A549 (cell line): ENCODE measurements around the gene MMP1. TPM values are rescaled to one million over a fixed set of nuclear protein-coding genes. Genes with fewer than 3 reads are reported as not detected.

ENCODE experiments used
- ATAC-seq, 2 experiments: fragments of 200-7000 bp in 1 of 2; fragments of >200 bp in 1 of 2; cut with Nextera tagmentation in 1 of 2; cut with Tn5 transposase in 1 of 2; 3 replicates each; pipeline versions ENCODE4 v1.8.0 to v1.9.1; 2018 to 2020; ENCODE audit warnings: mild to moderate bottlenecking in 1 of 2, moderate library complexity in 1 of 2
- CTCF ChIA-PET: fragments of 300-600 bp; sonication (Branson Sonifier 250); formaldehyde crosslinking; extraction: SDS; loops from one replicate; lab custom pipeline; 2021; ENCODE audit warnings: antibody characterized with exemption, inconsistent platforms; lab: Yijun Ruan, JAX
- POLR2A ChIA-PET: fragments of 350-600 bp; formaldehyde crosslinking; extraction: SDS; loops from one replicate; lab custom pipeline; 2021; ENCODE audit warnings: antibody characterized with exemption, inconsistent platforms; lab: Yijun Ruan, JAX
- DNase-seq, 2 experiments: peaks; one replicate each; pipeline versions ENCODE4 v3.0.0 to v3.0.0-alpha.2; 2011 to 2016; ENCODE audit warnings: low read depth in 1 of 2, low spot score in 1 of 2
- FAIRE-seq: peaks from 2 replicates; lab custom pipeline; 2011; peaks lifted over from hg19 to GRCh38; lab: Jason Lieb, UNC
- H3K27ac ChIP-seq, 2 experiments: fragments of >200 bp; sonication (Bioruptor Twin); formaldehyde crosslinking; 3 replicates each; pipeline ENCODE4 v1.5.1; 2016 to 2017
- H3K4me1 ChIP-seq: fragments of >200 bp; sonication (Bioruptor Twin); formaldehyde crosslinking; 3 replicates; pipeline ENCODE4 v1.6.1; 2016
- H3K4me2 ChIP-seq: fragments of >200 bp; sonication (Bioruptor Twin); formaldehyde crosslinking; 3 replicates; pipeline ENCODE4 v1.6.1; 2016
- H3K4me3 ChIP-seq: fragments of >200 bp; sonication (Bioruptor Twin); formaldehyde crosslinking; 3 replicates; pipeline ENCODE4 v1.5.1; 2016
- H3K9me3 ChIP-seq: fragments of >200 bp; sonication (Bioruptor Twin); formaldehyde crosslinking; 3 replicates; pipeline ENCODE4 v1.6.1; 2016
- CBX2 ChIP-seq: fragments of 200-600 bp; sonication (generic); IDR thresholded peaks from 2 replicates; pipeline ENCODE4 v1.6.1; 2016; ENCODE audit warnings: low read depth, mild to moderate bottlenecking, borderline replicate concordance
- CHD2 ChIP-seq: fragments of 150-350 bp; IDR thresholded peaks from 2 replicates; pipeline ENCODE4 v1.6.1; 2014; ENCODE audit warnings: low read length; ENCODE audit not compliant: partially characterized antibody
- FOSB ChIP-seq: fragments of 250-450 bp; sonication (Bioruptor Pico); IDR thresholded peaks from 2 replicates; pipeline ENCODE4 v1.5.0; 2020; ENCODE audit warnings: mild to moderate bottlenecking, moderate library complexity
- FOSL2 ChIP-seq, 2 experiments: fragments of 450-650 bp in 1 of 2; fragments of >200 bp in 1 of 2; sonication (Bioruptor Twin) in 1 of 2; formaldehyde crosslinking; IDR thresholded peaks; 2 replicates each; pipeline versions ENCODE4 v1.5.0 to v1.6.1; 2016 to 2020; ENCODE audit warnings: mild to moderate bottlenecking in 1 of 2, moderate library complexity in 1 of 2
- FOXS1 ChIP-seq: fragments of 250-450 bp; sonication (Bioruptor Pico); IDR thresholded peaks from 2 replicates; pipeline ENCODE4 v1.5.0; 2020; ENCODE audit warnings: mild to moderate bottlenecking, moderate library complexity
- GATA3 ChIP-seq: IDR thresholded peaks from 2 replicates; pipeline ENCODE4 v1.6.1; 2012; ENCODE audit warnings: borderline replicate concordance
- HDAC2 ChIP-seq: fragments of 200-600 bp; sonication (generic); IDR thresholded peaks from 2 replicates; pipeline ENCODE4 v1.6.1; 2016
- HOXB5 ChIP-seq: fragments of 250-450 bp; sonication (Bioruptor Pico); IDR thresholded peaks from 2 replicates; pipeline ENCODE4 v1.5.0; 2020; ENCODE audit warnings: mild to moderate bottlenecking, moderate library complexity
- KDM5A ChIP-seq: fragments of 200-600 bp; sonication (generic); IDR thresholded peaks from 2 replicates; pipeline ENCODE4 v1.6.1; 2016; ENCODE audit warnings: antibody characterized with exemption, mild to moderate bottlenecking
- MAFK ChIP-seq: fragments of 450-650 bp; IDR thresholded peaks from 2 replicates; pipeline ENCODE4 v1.6.1; 2014; ENCODE audit not compliant: partially characterized antibody
- PHF8 ChIP-seq: fragments of 200-600 bp; sonication (generic); IDR thresholded peaks from 2 replicates; pipeline ENCODE4 v1.6.1; 2016; ENCODE audit warnings: low read depth, mild to moderate bottlenecking, antibody characterized with exemption, moderate library complexity, borderline replicate concordance
- POLR2A ChIP-seq: IDR thresholded peaks from 2 replicates; pipeline ENCODE4 v1.6.1; 2012; ENCODE audit warnings: mild to moderate bottlenecking, low read length
- POLR2AphosphoS2 ChIP-seq: conservative IDR thresholded peaks from 2 replicates; pipeline ENCODE4 v1.6.1; 2012; ENCODE audit warnings: low read length, improper control_type of control experiment, inconsistent platforms
- RCOR1 ChIP-seq: fragments of 150-350 bp; IDR thresholded peaks from 2 replicates; pipeline ENCODE4 v1.6.1; 2014; ENCODE audit warnings: antibody characterized with exemption, low read length, low read depth
- RFX5 ChIP-seq: fragments of 450-650 bp; IDR thresholded peaks from 2 replicates; pipeline ENCODE4 v1.7.1; 2014; ENCODE audit warnings: antibody characterized with exemption, mild to moderate bottlenecking, moderate library complexity
- SREBF2 ChIP-seq: fragments of 450-650 bp; IDR thresholded peaks from 2 replicates; pipeline ENCODE4 v1.6.1; 2014; ENCODE audit warnings: mild to moderate bottlenecking, moderate library complexity
- TFCP2L1 ChIP-seq: fragments of 250-450 bp; sonication (Bioruptor Pico); IDR thresholded peaks from 2 replicates; pipeline ENCODE4 v1.5.0; 2021; ENCODE audit warnings: mild to moderate bottlenecking
- TP53 ChIP-seq: fragments of 250-450 bp; sonication (Bioruptor Pico); IDR thresholded peaks from 2 replicates; pipeline ENCODE4 v1.5.0; 2021; ENCODE audit warnings: mild to moderate bottlenecking, moderate library complexity
- WGBS: methylation state at CpG from one replicate; pipeline ENCODE4 v1.1.6; 2017; ENCODE audit errors: missing lambda C conversion rate; 5-methylcytosine and 5-hydroxymethylcytosine counted together
- polyA plus RNA-seq, 4 experiments: library from polyadenylated mRNA; depleted of rRNA in 3 of 4; stranded (reverse); fragments of >200 nt; fragmentation: RNase III in 1 of 4; extraction: RNeasy Plus Mini Kit Qiagen cat#74134 plus additional on column Dnase treatment in 1 of 4; gene quantifications; 2 replicates in 3 of 4; 3 replicates in 1 of 4; pipeline ENCODE4 v1.2.3, GENCODE V29; 2011 to 2017
- TF ChIP-seq, protein P1 (sequence below): IDR thresholded peaks from 2 replicates; pipeline ENCODE4 v1.6.1; 2012
- TF ChIP-seq, protein P2 (sequence below): fragments of 150-350 bp; IDR thresholded peaks from 2 replicates; pipeline ENCODE4 v1.6.1; 2014; ENCODE audit warnings: low read depth, mild to moderate bottlenecking, low read length
- TF ChIP-seq, protein P3 (sequence below): fragments of >200 bp; sonication (Bioruptor Twin); formaldehyde crosslinking; IDR thresholded peaks from 3 replicates; pipeline ENCODE4 v1.5.1; 2016
- TF ChIP-seq, protein P4 (sequence below): fragments of >200 bp; sonication (Bioruptor Twin); formaldehyde crosslinking; IDR thresholded peaks from 2 replicates; pipeline ENCODE4 v1.6.1; 2016
- TF ChIP-seq, protein P5 (sequence below): IDR thresholded peaks from 2 replicates; pipeline ENCODE4 v1.6.1; 2012; ENCODE audit warnings: low read depth, borderline replicate concordance
- TF ChIP-seq, protein P6 (sequence below): fragments of 250-450 bp; sonication (Bioruptor Pico); IDR thresholded peaks from 2 replicates; pipeline ENCODE4 v1.5.0; 2020; ENCODE audit warnings: low read depth, mild to moderate bottlenecking, moderate library complexity

MMP1 gene
- polyA plus RNA-seq, 2 of the 4 experiments (the other 2 are of a cell fraction) = 0.06 to 0.12 TPM

GRCh38 chr11:102799681-102800340 lies 1.9 kb upstream of the MMP1 start:
- FAIRE-seq (no peak), DNase-seq (no peak), ATAC-seq (no peak)
- WGBS = 72% methylated on average over 6 of the region's 6 CpGs
- ChIA-PET POLR2A (no interaction called here), CTCF (no interaction called here)
- H3K27ac ChIP-seq = no peak overlapping the region
- no peaks in the 10 kb centered on the region for H3K4me1 ChIP-seq
- H3K9me3 ChIP-seq = no peaks in the 10 kb centered on the region
- TF ChIP-seq GATA3 (no peak), FOXS1 (CRISPR knock-in tag) (no peak), POLR2A (no peak), PHF8 (no peak), POLR2AphosphoS2 (no peak), FOSL2 (IDR thresholded peaks at IDR 0.05) (no peak), FOSL2 (CRISPR knock-in tag; IDR thresholded peaks at IDR 0.05) (no peak)
- TF ChIP-seq, protein P1, sequence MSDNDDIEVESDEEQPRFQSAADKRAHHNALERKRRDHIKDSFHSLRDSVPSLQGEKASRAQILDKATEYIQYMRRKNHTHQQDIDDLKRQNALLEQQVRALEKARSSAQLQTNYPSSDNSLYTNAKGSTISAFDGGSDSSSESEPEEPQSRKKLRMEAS = no peak
- TF ChIP-seq, protein P2, sequence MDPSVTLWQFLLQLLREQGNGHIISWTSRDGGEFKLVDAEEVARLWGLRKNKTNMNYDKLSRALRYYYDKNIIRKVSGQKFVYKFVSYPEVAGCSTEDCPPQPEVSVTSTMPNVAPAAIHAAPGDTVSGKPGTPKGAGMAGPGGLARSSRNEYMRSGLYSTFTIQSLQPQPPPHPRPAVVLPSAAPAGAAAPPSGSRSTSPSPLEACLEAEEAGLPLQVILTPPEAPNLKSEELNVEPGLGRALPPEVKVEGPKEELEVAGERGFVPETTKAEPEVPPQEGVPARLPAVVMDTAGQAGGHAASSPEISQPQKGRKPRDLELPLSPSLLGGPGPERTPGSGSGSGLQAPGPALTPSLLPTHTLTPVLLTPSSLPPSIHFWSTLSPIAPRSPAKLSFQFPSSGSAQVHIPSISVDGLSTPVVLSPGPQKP = no peak
- H3K4me2 ChIP-seq = no peak overlapping the region
- H3K4me3 ChIP-seq = no peak overlapping the region

DNA sequence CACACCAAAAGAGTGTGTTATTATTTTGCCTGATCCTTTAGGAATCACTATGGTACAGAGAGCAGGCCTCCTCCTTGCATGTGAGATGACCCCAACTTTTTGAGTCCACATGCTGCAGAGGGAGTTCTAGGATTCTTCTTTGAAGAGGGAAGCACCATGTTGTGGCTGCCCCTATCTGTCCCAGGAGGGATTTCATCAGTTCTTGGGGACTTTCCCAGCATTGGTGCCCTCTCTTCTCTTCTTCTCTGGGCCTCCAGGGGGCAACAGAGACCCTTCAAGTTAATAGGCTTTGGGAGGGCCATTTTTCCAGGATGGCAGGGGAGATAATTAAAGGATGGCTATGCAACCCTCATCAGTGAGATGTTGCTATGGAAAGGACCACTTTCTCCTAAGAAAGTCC lies 3.6 kb downstream of the MMP1 start:
- Histone ChIP-seq H3K4me3 (no peak overlapping the region), H3K9me3 (no peaks in the 10 kb centered on the region), H3K4me2 (no peak overlapping the region), H3K27ac (no peak overlapping the region), H3K4me1 (no peaks in the 10 kb centered on the region)
- TF ChIP-seq, protein P3, sequence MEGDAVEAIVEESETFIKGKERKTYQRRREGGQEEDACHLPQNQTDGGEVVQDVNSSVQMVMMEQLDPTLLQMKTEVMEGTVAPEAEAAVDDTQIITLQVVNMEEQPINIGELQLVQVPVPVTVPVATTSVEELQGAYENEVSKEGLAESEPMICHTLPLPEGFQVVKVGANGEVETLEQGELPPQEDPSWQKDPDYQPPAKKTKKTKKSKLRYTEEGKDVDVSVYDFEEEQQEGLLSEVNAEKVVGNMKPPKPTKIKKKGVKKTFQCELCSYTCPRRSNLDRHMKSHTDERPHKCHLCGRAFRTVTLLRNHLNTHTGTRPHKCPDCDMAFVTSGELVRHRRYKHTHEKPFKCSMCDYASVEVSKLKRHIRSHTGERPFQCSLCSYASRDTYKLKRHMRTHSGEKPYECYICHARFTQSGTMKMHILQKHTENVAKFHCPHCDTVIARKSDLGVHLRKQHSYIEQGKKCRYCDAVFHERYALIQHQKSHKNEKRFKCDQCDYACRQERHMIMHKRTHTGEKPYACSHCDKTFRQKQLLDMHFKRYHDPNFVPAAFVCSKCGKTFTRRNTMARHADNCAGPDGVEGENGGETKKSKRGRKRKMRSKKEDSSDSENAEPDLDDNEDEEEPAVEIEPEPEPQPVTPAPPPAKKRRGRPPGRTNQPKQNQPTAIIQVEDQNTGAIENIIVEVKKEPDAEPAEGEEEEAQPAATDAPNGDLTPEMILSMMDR = peak; percentile 14; the same call in 1 of the 3 replicates
- no peak for TF ChIP-seq RCOR1
- no peak for TF ChIP-seq FOSB (CRISPR knock-in tag)
- TF ChIP-seq TP53 = no peak
- no peak for TF ChIP-seq HDAC2
- TF ChIP-seq, protein P2 = no peak
- no peak for TF ChIP-seq SREBF2
- TF ChIP-seq, protein P4, sequence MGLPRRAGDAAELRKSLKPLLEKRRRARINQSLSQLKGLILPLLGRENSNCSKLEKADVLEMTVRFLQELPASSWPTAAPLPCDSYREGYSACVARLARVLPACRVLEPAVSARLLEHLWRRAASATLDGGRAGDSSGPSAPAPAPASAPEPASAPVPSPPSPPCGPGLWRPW = no peak
- TF ChIP-seq KDM5A = no peak
- DNase-seq = peak; percentile 21 to 47
- FAIRE-seq = no peak
- ChIA-PET POLR2A (no interaction called here), CTCF (interaction anchor here (1.0 kb wide), 1 partner anchor 11 kb away, joined by 4 read pairs; no protein-coding TSS in a partner anchor)
- peak; percentile 64 to 92; a peak in 5 of 6 replicates for ATAC-seq

- no peak overlapping the region for H3K4me2 ChIP-seq
- FAIRE-seq (no peak), ATAC-seq (no peak), DNase-seq (no peak)
- WGBS = 78% methylated on average over 6 of the region's 6 CpGs
- no peak overlapping the region for H3K4me3 ChIP-seq
- no peak overlapping the region for H3K27ac ChIP-seq
- no peaks in the 10 kb centered on the region for H3K4me1 ChIP-seq
- CTCF ChIA-PET = interaction anchor here (0.5 to 2.1 kb wide), 2 partner anchors 11 to 116 kb away, joined by 5 to 6 read pairs; no protein-coding TSS in a partner anchor
- POLR2A ChIA-PET = no interaction called here
- no peaks in the 10 kb centered on the region for H3K9me3 ChIP-seq
- TF ChIP-seq, protein P5, sequence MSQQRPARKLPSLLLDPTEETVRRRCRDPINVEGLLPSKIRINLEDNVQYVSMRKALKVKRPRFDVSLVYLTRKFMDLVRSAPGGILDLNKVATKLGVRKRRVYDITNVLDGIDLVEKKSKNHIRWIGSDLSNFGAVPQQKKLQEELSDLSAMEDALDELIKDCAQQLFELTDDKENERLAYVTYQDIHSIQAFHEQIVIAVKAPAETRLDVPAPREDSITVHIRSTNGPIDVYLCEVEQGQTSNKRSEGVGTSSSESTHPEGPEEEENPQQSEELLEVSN = no peak
- TF ChIP-seq HOXB5 (CRISPR knock-in tag) (no peak), MAFK (no peak), TFCP2L1 (CRISPR knock-in tag) (no peak), CBX2 (no peak), CHD2 (no peak), RFX5 (no peak), POLR2AphosphoS2 (no peak)
- TF ChIP-seq, protein P6, sequence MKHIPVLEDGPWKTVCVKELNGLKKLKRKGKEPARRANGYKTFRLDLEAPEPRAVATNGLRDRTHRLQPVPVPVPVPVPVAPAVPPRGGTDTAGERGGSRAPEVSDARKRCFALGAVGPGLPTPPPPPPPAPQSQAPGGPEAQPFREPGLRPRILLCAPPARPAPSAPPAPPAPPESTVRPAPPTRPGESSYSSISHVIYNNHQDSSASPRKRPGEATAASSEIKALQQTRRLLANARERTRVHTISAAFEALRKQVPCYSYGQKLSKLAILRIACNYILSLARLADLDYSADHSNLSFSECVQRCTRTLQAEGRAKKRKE (CRISPR knock-in tag) = no peak
Measured at GRCh38 chr11:102793677-102794290, 4.2 kb downstream of the MMP1 start.
